Measurements from ENCODE around the gene MYB. TPM values are rescaled to one million over a fixed set of nuclear protein-coding genes. Genes with fewer than 3 reads are reported as not detected.

The MYB gene
- total and polyA plus RNA-seq, 2 of the 8 experiments (the other 6 are each of a cell fraction or from before 2014, with no cell fraction given): 4.0 to 7.6 TPM

DNA sequence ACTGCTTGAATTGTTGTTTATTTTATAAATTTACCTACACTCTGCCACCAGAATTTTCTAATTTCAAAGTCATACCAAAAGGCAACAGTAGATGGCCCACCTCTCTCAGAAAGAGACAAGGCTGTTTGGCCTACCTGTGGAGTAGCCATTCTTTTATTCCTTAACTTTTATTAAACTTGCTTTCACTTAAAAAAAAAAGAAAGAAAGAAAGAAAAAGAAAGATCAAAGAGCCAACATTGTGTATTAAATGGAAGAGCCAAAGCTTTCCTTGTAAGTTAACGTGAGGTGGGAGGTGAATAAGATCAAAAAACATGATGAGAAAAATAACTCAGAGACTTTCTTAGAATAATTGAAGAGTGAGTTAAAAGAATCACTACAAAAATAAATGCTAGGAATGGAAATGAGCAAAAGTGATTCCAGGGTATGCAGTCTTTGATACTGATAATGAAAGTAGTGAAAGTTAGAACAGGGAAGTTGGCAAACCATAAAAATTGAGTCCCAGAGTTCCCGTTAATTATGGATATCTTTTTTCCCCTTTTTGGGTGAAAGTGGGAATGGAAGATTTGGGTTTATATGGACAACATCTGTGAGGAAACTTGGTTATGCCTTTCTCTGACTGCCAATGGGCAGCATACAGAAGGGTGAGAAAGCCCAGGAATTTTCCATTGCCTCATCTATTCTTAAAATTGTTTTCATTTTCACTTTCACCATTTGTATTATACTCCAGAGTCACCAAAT, 35.9 kb upstream of the MYB start:
- no peak overlapping the region for H3K27ac ChIP-seq (ENCODE audit: low read depth, low read length)
- POLR2A ChIA-PET (ENCODE audit: partially characterized antibody): no interaction called here
- no peak for TF ChIP-seq JUN (IDR thresholded peaks at IDR 0.05; ENCODE audit: low read depth, low read length)
- no peak for TF ChIP-seq SUZ12 (IDR thresholded peaks at IDR 0.05; ENCODE audit: low read length)
- TF ChIP-seq RAD21 (IDR thresholded peaks at IDR 0.05 in 1 of 2, conservative IDR thresholded peaks at IDR 0.05 in 1 of 2; ENCODE audit: low read depth in 2 of 2, low read length in 2 of 2): peak; percentile 83 to 88
- no peak for TF ChIP-seq CTBP2 (IDR thresholded peaks at IDR 0.05; ENCODE audit: borderline replicate concordance, insufficient read depth, insufficient read length, low read length)
- no peak for TF ChIP-seq HDAC2 (IDR thresholded peaks at IDR 0.05; ENCODE audit: borderline replicate concordance in 1 of 2, low read depth in 2 of 2, low read length in 2 of 2)
- TF ChIP-seq RNF2 (IDR thresholded peaks at IDR 0.05; ENCODE audit: borderline replicate concordance, low read depth, low read length, missing control alignments, poor library complexity, severe bottlenecking): no peak
- TF ChIP-seq GTF2F1 (IDR thresholded peaks at IDR 0.05; ENCODE audit: borderline replicate concordance, low read depth, low read length): no peak
- TF ChIP-seq, protein P1, sequence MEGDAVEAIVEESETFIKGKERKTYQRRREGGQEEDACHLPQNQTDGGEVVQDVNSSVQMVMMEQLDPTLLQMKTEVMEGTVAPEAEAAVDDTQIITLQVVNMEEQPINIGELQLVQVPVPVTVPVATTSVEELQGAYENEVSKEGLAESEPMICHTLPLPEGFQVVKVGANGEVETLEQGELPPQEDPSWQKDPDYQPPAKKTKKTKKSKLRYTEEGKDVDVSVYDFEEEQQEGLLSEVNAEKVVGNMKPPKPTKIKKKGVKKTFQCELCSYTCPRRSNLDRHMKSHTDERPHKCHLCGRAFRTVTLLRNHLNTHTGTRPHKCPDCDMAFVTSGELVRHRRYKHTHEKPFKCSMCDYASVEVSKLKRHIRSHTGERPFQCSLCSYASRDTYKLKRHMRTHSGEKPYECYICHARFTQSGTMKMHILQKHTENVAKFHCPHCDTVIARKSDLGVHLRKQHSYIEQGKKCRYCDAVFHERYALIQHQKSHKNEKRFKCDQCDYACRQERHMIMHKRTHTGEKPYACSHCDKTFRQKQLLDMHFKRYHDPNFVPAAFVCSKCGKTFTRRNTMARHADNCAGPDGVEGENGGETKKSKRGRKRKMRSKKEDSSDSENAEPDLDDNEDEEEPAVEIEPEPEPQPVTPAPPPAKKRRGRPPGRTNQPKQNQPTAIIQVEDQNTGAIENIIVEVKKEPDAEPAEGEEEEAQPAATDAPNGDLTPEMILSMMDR (IDR thresholded peaks at IDR 0.05; ENCODE audit: control extremely low read depth in 1 of 3, insufficient read depth in 1 of 3, low read depth in 1 of 3, low read length in 3 of 3): peak in 2 of 3 experiments; percentile 55 to 61; a peak in 2 of 4 replicates

More for the DNA sequence above, 35.9 kb upstream of the MYB start:
- FAIRE-seq (no peak), DNase-seq (ENCODE audit: low read depth in 1 of 2, low spot score in 2 of 2) (no peak)
- Histone ChIP-seq H3K79me2 (ENCODE audit: control insufficient read depth in 1 of 2, insufficient read depth in 2 of 2, low read length in 2 of 2) (no peaks in the 10 kb centered on the region), H3K4me3 (ENCODE audit: extremely low read depth in 1 of 4, insufficient read depth in 2 of 4, low read depth in 3 of 4, low read length in 4 of 4) (no peak overlapping the region), H2BK20ac (ENCODE audit: low read length) (no peak overlapping the region), H4K5ac (ENCODE audit: insufficient read length, low read depth, low read length) (no peak overlapping the region), H3K23me2 (ENCODE audit: low read depth, low read length) (no peaks in the 10 kb centered on the region), H3K79me1 (ENCODE audit: low read depth, low read length) (no peaks in the 10 kb centered on the region), H2BK15ac (ENCODE audit: low read length) (no peak overlapping the region), H4K8ac (ENCODE audit: extremely low read depth, insufficient read depth, low read length) (no peak overlapping the region), H4K20me1 (replicated peaks in 1 of 2; ENCODE audit: control insufficient read depth in 1 of 2, insufficient read depth in 2 of 2, low read length in 2 of 2) (no peaks in the 10 kb centered on the region), H3K56ac (replicated peaks; ENCODE audit: insufficient read length, low read depth, low read length) (no peak overlapping the region), H3K4me2 (ENCODE audit: insufficient read depth in 1 of 2, low read depth in 2 of 2, low read length in 2 of 2) (no peak overlapping the region), H4K91ac (replicated peaks; ENCODE audit: insufficient read length, low read length) (no peak overlapping the region), H2BK12ac (ENCODE audit: low read depth, low read length) (no peak overlapping the region), H2AK5ac (ENCODE audit: low read depth, low read length) (no peak overlapping the region), H3K27me3 (replicated peaks in 1 of 4; ENCODE audit: control insufficient read depth in 3 of 4, extremely low read depth in 1 of 4, insufficient read depth in 3 of 4, low read length in 3 of 4) (no peaks in the 10 kb centered on the region), H3K4ac (replicated peaks; ENCODE audit: insufficient read length, low read depth, low read length) (no peak overlapping the region), H3K18ac (ENCODE audit: extremely low read depth, low read length) (no peak overlapping the region), H3K9me3 (ENCODE audit: insufficient read depth in 2 of 2, low read depth in 1 of 2, low read length in 1 of 2) (no peaks in the 10 kb centered on the region), H2AFZ (ENCODE audit: low read length) (no peak overlapping the region), H2BK5ac (ENCODE audit: low read depth, low read length) (no peak overlapping the region), H3K9ac (replicated peaks in 1 of 4; ENCODE audit: extremely low read depth in 1 of 4, low read depth in 3 of 4, low read length in 3 of 4) (no peak overlapping the region), H2BK120ac (replicated peaks; ENCODE audit: low read depth, low read length) (no peak overlapping the region), H3K4me1 (replicated peaks in 1 of 4; ENCODE audit: control insufficient read depth in 3 of 4, insufficient read depth in 4 of 4, low read length in 3 of 4) (peaks cover 3 to 7% (median 5%) of the 10 kb centered on the region in 4 experiments; a peak in 4 of 7 replicates), H3K14ac (ENCODE audit: insufficient read length) (no peak overlapping the region), H3K23ac (ENCODE audit: insufficient read length) (no peak overlapping the region), H3K36me3 (ENCODE audit: control insufficient read depth in 2 of 4, insufficient read depth in 4 of 4, low read length in 3 of 4) (no peaks in the 10 kb centered on the region)
- CTCF ChIA-PET (ENCODE audit: partially characterized antibody): interaction anchor here (0.6 to 6.8 kb wide), 40 partner anchors 8 to 330 kb away, joined by 3 to 78 read pairs (median 4); no protein-coding TSS in a partner anchor
- WGBS, 2 experiments (ENCODE audit: extremely low coverage in 1 of 2, insufficient coverage in 1 of 2, insufficient read length in 1 of 2, insufficient replicate concordance in 2 of 2, low coverage in 1 of 2, low lambda C conversion rate in 2 of 2, missing lambda C conversion rate in 1 of 2): 69% methylated on average over 2 of the region's 2 CpGs; no CpG with 5 or more reads in 1 of the 2 experiments

All from H1 (cell line).